Adrenal gland (tissue), 5 donors: ENCODE measurements around the gene PDE6B.

ENCODE experiments used
- CTCF ChIP-seq, 6 experiments: fragments of 450-650 bp in 4 of 6; fragments of 200-600 bp in 2 of 6; sonication (generic) in 1 of 6; IDR thresholded peaks; 1 replicate in 5 of 6; 2 replicates in 1 of 6; pipeline versions ENCODE4 v1.5.1 to v1.8.0; 2016 to 2021; ENCODE audit warnings: antibody characterized with exemption in 6 of 6, mild to moderate bottlenecking in 2 of 6, moderate library complexity in 1 of 6
- POLR2A ChIP-seq, 2 donors: fragments of 450-650 bp; IDR thresholded peaks; one replicate each; pipeline ENCODE4 v1.6.1; 2017; ENCODE audit warnings: antibody characterized with exemption in 2 of 2, mild to moderate bottlenecking in 2 of 2, moderate library complexity in 1 of 2
- donor health status: DM: no; HTN: no; CAD: no.

GRCh38 chr4:688854-689681, 63.7 kb downstream of the PDE6B start, which contains the start of gene SLC49A3:
- TF ChIP-seq POLR2A (IDR thresholded peaks at IDR 0.05), result no peak
- no peak for TF ChIP-seq CTCF (IDR thresholded peaks at IDR 0.05)
